GM18498 (cell line): Measurements from ENCODE around the gene GSX2.
"Not testable (repeated sequence)": the region's sequence is repeated elsewhere in the genome, so short reads cannot be mapped to it uniquely, and the experiment has no call there.

ENCODE experiments used
- ATAC-seq: cut with Tn5 transposase; IDR thresholded peaks from one replicate; pipeline ENCODE4 v1.9.1; 2021; ENCODE audit warnings: mild to moderate bottlenecking, moderate library complexity; ENCODE audit not compliant: unreplicated experiment

The GSX2 gene

GRCh38 chr4:54102531-54103106 lies 2.7 kb downstream of the GSX2 start:
- ATAC-seq, result no peak

GRCh38 chr4:54103190-54103574 lies 3.2 kb downstream of the GSX2 start:
- no peak for ATAC-seq

GRCh38 chr4:54104907-54105306 lies 4.9 kb downstream of the GSX2 start:
- ATAC-seq, result peak; percentile 46

GRCh38 chr4:54107951-54108748 lies 8.2 kb downstream of the GSX2 start:
- ATAC-seq, result no peak

GRCh38 chr4:54109241-54110018 lies 9.5 kb downstream of the GSX2 start:
- ATAC-seq, result no peak

- no peak for ATAC-seq
Measured at GRCh38 chr4:54110019-54110416, 10.1 kb downstream of the GSX2 start.

GRCh38 chr4:54113206-54113605 lies 13.2 kb downstream of the GSX2 start:
- not testable (repeated sequence) for ATAC-seq

- not testable (repeated sequence) for ATAC-seq
Measured at GRCh38 chr4:54116246-54116645, 16.3 kb downstream of the GSX2 start.

GRCh38 chr4:54118850-54119589 lies 19.1 kb downstream of the GSX2 start:
- no peak for ATAC-seq

- no peak for ATAC-seq
Measured at GRCh38 chr4:54120518-54120917, 20.6 kb downstream of the GSX2 start.

- no peak for ATAC-seq
Measured at GRCh38 chr4:54127660-54128059, 27.7 kb downstream of the GSX2 start.

GRCh38 chr4:54128694-54129093 lies 28.7 kb downstream of the GSX2 start:
- ATAC-seq, result not testable (repeated sequence)

- no peak for ATAC-seq
Measured at GRCh38 chr4:54139332-54139731, 39.4 kb downstream of the GSX2 start.

- ATAC-seq, result no peak
Measured at GRCh38 chr4:54140287-54140686, 40.3 kb downstream of the GSX2 start.

- no peak for ATAC-seq
Measured at GRCh38 chr4:54144199-54144598, 44.2 kb downstream of the GSX2 start.

GRCh38 chr4:54144661-54145171 lies 44.8 kb downstream of the GSX2 start:
- no peak for ATAC-seq

- no peak for ATAC-seq
Measured at GRCh38 chr4:54146139-54146538, 46.2 kb downstream of the GSX2 start.

GRCh38 chr4:54149323-54149722 lies 49.4 kb downstream of the GSX2 start:
- no peak for ATAC-seq
